IMR-90 (cell line): ENCODE results near the gene TECTA. TPM values are rescaled to one million over a fixed set of nuclear protein-coding genes. Genes with fewer than 3 reads are reported as not detected.
"Not testable (repeated sequence)": the region's sequence is repeated elsewhere in the genome, so short reads cannot be mapped to it uniquely, and the experiment has no call there.

Source experiments
- ATAC-seq: fragments of 200-7000 bp; cut with Tn5 transposase; 2 replicates; pipeline ENCODE4 v1.9.1; 2020; ENCODE audit warnings: low read depth, mild to moderate bottlenecking, moderate library complexity
- BruUV-seq: library from RNA; stranded (reverse); fragments of 400-500 nt; replicated peaks from 2 replicates; lab custom pipeline; 2021; lab: Mats Ljungman, UMichigan
- CTCF ChIA-PET: fragments of 300-600 bp; formaldehyde crosslinking; extraction: SDS; loops from one replicate; lab custom pipeline; 2021; ENCODE audit warnings: antibody characterized with exemption; lab: Yijun Ruan, JAX
- POLR2A ChIA-PET: fragments of 300-600 bp; sonication (Branson Sonifier 250); formaldehyde crosslinking; loops from one replicate; lab custom pipeline; 2022; ENCODE audit warnings: antibody characterized with exemption; ENCODE audit not compliant: unreplicated experiment; lab: Charles Lee
- DNase-seq: peaks from one replicate; pipeline ENCODE4 v3.0.0; 2013
- H2AFZ ChIP-seq: replicated peaks from 2 replicates; pipeline ENCODE3; 2013; ENCODE audit warnings: low read length, mild to moderate bottlenecking; ENCODE audit not compliant: poor library complexity
- H2AK5ac ChIP-seq: 2 replicates; pipeline ENCODE4 v1.6.1; 2013; ENCODE audit warnings: low read depth, low read length, inconsistent platforms
- H2AK9ac ChIP-seq: replicated peaks from 2 replicates; pipeline ENCODE3; 2013; ENCODE audit warnings: mild to moderate bottlenecking, low read depth, low read length, moderate library complexity; ENCODE audit not compliant: poor library complexity
- H2BK120ac ChIP-seq: 2 replicates; pipeline ENCODE4 v1.6.1; 2013; ENCODE audit warnings: low read depth, low read length, inconsistent platforms
- H2BK15ac ChIP-seq: 3 replicates; pipeline ENCODE4 v1.6.1; 2013; ENCODE audit warnings: low read depth, low read length, inconsistent platforms
- H2BK20ac ChIP-seq: 2 replicates; pipeline ENCODE4 v1.6.1; 2013; ENCODE audit warnings: low read depth, mild to moderate bottlenecking, inconsistent platforms, low read length, moderate library complexity
- H2BK5ac ChIP-seq: 2 replicates; pipeline ENCODE4 v1.6.1; 2013; ENCODE audit warnings: mild to moderate bottlenecking, low read depth, low read length, inconsistent platforms; ENCODE audit not compliant: poor library complexity, severe bottlenecking
- H3K14ac ChIP-seq: replicated peaks from 2 replicates; pipeline ENCODE4 v1.6.1; 2013; ENCODE audit warnings: low read depth, low read length, inconsistent platforms
- H3K18ac ChIP-seq: 2 replicates; pipeline ENCODE4 v1.6.1; 2013; ENCODE audit warnings: low read depth, low read length, control low read depth
- H3K23ac ChIP-seq: 2 replicates; pipeline ENCODE4 v1.6.1; 2013; ENCODE audit warnings: low read depth, low read length, inconsistent platforms
- H3K27ac ChIP-seq: 2 replicates; pipeline ENCODE4 v1.5.1; 2013; ENCODE audit warnings: mild to moderate bottlenecking, control low read depth, low read length; ENCODE audit not compliant: insufficient read depth
- H3K27me3 ChIP-seq: 2 replicates; pipeline ENCODE4 v1.6.1; 2013; ENCODE audit warnings: low read length; ENCODE audit not compliant: control insufficient read depth, insufficient read depth
- H3K36me3 ChIP-seq: 2 replicates; pipeline ENCODE4 v1.6.1; 2013; ENCODE audit warnings: low read length, mixed read lengths; ENCODE audit not compliant: control insufficient read depth, insufficient read depth
- H3K4ac ChIP-seq: 2 replicates; pipeline ENCODE4 v1.6.1; 2013; ENCODE audit warnings: low read depth, low read length, inconsistent platforms
- H3K4me1 ChIP-seq: 2 replicates; pipeline ENCODE4 v1.6.1; 2013; ENCODE audit warnings: low read length, mixed read lengths; ENCODE audit not compliant: control insufficient read depth, insufficient read depth
- H3K4me2 ChIP-seq: 2 replicates; pipeline ENCODE4 v1.6.1; 2013; ENCODE audit warnings: low read depth, mild to moderate bottlenecking, control low read depth, low read length, moderate library complexity
- H3K4me3 ChIP-seq: 2 replicates; pipeline ENCODE4 v1.5.1; 2013; ENCODE audit warnings: low read depth, mild to moderate bottlenecking, control low read depth, low read length, moderate library complexity; ENCODE audit not compliant: insufficient read depth
- H3K56ac ChIP-seq: 2 replicates; pipeline ENCODE4 v1.6.1; 2013; ENCODE audit warnings: low read length, inconsistent platforms; ENCODE audit not compliant: insufficient read depth; ENCODE audit errors: extremely low read depth
- H3K79me1 ChIP-seq, 2 experiments: 2 replicates each; pipeline ENCODE4 v1.6.1; 2013; ENCODE audit warnings: low read length in 2 of 2, inconsistent platforms in 1 of 2, low read depth in 1 of 2
- H3K9ac ChIP-seq: 2 replicates; pipeline ENCODE4 v1.6.1; 2013; ENCODE audit warnings: low read depth, low read length, control low read depth
- H3K9me1 ChIP-seq: 2 replicates; pipeline ENCODE4 v1.6.1; 2013; ENCODE audit warnings: low read length, inconsistent platforms; ENCODE audit not compliant: insufficient read depth
- H3K9me3 ChIP-seq: 2 replicates; pipeline ENCODE4 v1.6.1; 2013; ENCODE audit warnings: low read length; ENCODE audit not compliant: control insufficient read depth, insufficient read depth
- H4K20me1 ChIP-seq: 2 replicates; pipeline ENCODE4 v1.6.1; 2013; ENCODE audit warnings: low read length, inconsistent platforms; ENCODE audit not compliant: insufficient read depth
- H4K5ac ChIP-seq: 2 replicates; pipeline ENCODE4 v1.6.1; 2013; ENCODE audit warnings: mild to moderate bottlenecking, low read depth, low read length, control low read depth
- H4K8ac ChIP-seq, 2 experiments: 2 replicates each; pipeline ENCODE4 v1.6.1; 2013; ENCODE audit warnings: low read depth in 2 of 2, low read length in 2 of 2, control low read depth in 1 of 2, inconsistent platforms in 1 of 2
- H4K91ac ChIP-seq: 2 replicates; pipeline ENCODE4 v1.6.1; 2013; ENCODE audit warnings: low read depth, low read length, inconsistent platforms; ENCODE audit not compliant: insufficient read depth
- BHLHE40 ChIP-seq: fragments of 150-350 bp; IDR thresholded peaks from 2 replicates; pipeline ENCODE4 v1.6.1; 2016; ENCODE audit warnings: mild to moderate bottlenecking, low read depth, low read length
- CEBPB ChIP-seq: IDR thresholded peaks from 2 replicates; pipeline ENCODE4 v1.6.1; 2012; ENCODE audit warnings: low read depth, low read length, improper control_type of control experiment
- MAFK ChIP-seq: IDR thresholded peaks from 2 replicates; pipeline ENCODE4 v1.6.1; 2012; ENCODE audit warnings: low read depth, low read length, improper control_type of control experiment
- RAD21 ChIP-seq: IDR thresholded peaks from 2 replicates; pipeline ENCODE4 v1.6.1; 2012; ENCODE audit warnings: low read length, improper control_type of control experiment
- SMC3 ChIP-seq: fragments of 150-350 bp; IDR thresholded peaks from 2 replicates; pipeline ENCODE4 v1.6.1; 2016; ENCODE audit warnings: low read depth, mild to moderate bottlenecking, antibody characterized with exemption, low read length, moderate library complexity
- WGBS, 2 experiments: methylation state at CpG; one replicate each; pipeline versions ENCODE4 v1.1.5 to v1.1.7; 2013; ENCODE audit warnings: missing lambda C conversion rate in 2 of 2; ENCODE audit not compliant: insufficient read length in 1 of 2; ENCODE audit errors: extremely low coverage in 2 of 2; 5-methylcytosine and 5-hydroxymethylcytosine counted together
- dilution Hi-C: fragments of 300-500 bp; cut with HindIII; formaldehyde crosslinking; loops from one replicate; pipeline ENCODE4 v1.14.3; 2018; ENCODE audit warnings: low sequenced_read_pairs; ENCODE audit not compliant: unreplicated experiment
- in situ Hi-C: fragments of 300-500 bp; cut with MboI; formaldehyde crosslinking; loops from 3 replicates; pipeline ENCODE4 v1.14.3; 2019; ENCODE audit warnings: low sequenced_read_pairs, inconsistent platforms, mixed read lengths
- intact Hi-C: fragments of 100-400 bp; cut with micrococcal nuclease; formaldehyde crosslinking; loops from 2 replicates; pipeline ENCODE4 v1.10.0; 2022
- polyA plus RNA-seq, 3 experiments: library from polyadenylated mRNA; depleted of rRNA; stranded (reverse); fragments of >200 nt; gene quantifications; 2 replicates each; pipeline ENCODE4 v1.2.3, GENCODE V29; 2012; ENCODE audit warnings: low replicate concordance in 1 of 3
- total RNA-seq: library from RNA; depleted of rRNA; stranded (reverse); fragments of >200 nt; gene quantifications from 2 replicates; pipeline ENCODE4 v1.2.3, GENCODE V29; 2012

Gene TECTA
- total and polyA plus RNA-seq, 2 of the 4 experiments (the other 2 are of a cell fraction), result 0.17 to 0.18 TPM

- BruUV-seq, result no TSS peak
- no CpG with 5 or more reads among the region's 9 CpGs for WGBS, 2 experiments
Observed at GRCh38 chr11:121113611-121114010, 12.6 kb downstream of the TECTA start.

GRCh38 chr11:121115024-121115423, 14.0 kb downstream of the TECTA start:
- POLR2A ChIA-PET, H3K9ac ChIP-seq, intact Hi-C loops, H4K8ac ChIP-seq, dilution Hi-C loops, H3K4ac ChIP-seq, H3K9me3 ChIP-seq, BruUV-seq, H3K4me3 ChIP-seq, H3K14ac ChIP-seq, H3K27ac ChIP-seq, H3K56ac ChIP-seq, H3K23ac ChIP-seq, H3K4me2 ChIP-seq, H2BK20ac ChIP-seq, H3K9me1 ChIP-seq, H2AK9ac ChIP-seq, H2BK15ac ChIP-seq, H2BK120ac ChIP-seq, H3K4me1 ChIP-seq, DNase-seq, in situ Hi-C loops, H4K91ac ChIP-seq, H2BK5ac ChIP-seq, H4K20me1 ChIP-seq, H2AFZ ChIP-seq, H4K5ac ChIP-seq, H3K18ac ChIP-seq, CTCF ChIA-PET, H3K79me1 ChIP-seq, H3K36me3 ChIP-seq, ATAC-seq, H2AK5ac ChIP-seq: not testable (repeated sequence)
- H3K27me3 ChIP-seq, result peaks cover 23% of the 10 kb centered on the region
- no CpG with 5 or more reads among the region's 1 CpG for WGBS, 2 experiments

More at GRCh38 chr11:121113611-121114010, 12.6 kb downstream of the TECTA start:
- H3K14ac ChIP-seq, result no peak overlapping the region
- no peak for DNase-seq
- ChIA-PET POLR2A (no interaction called here), CTCF (no interaction called here)
- no peak for TF ChIP-seq MAFK
- TF ChIP-seq BHLHE40, result no peak
- no peak for TF ChIP-seq CEBPB
- TF ChIP-seq SMC3, result no peak
- TF ChIP-seq RAD21, result no peak
- H4K8ac ChIP-seq, result no peak overlapping the region
- peaks cover 30% of the 10 kb centered on the region for H3K27me3 ChIP-seq
- no peak overlapping the region for H2AK5ac ChIP-seq
- no peak overlapping the region for H2BK5ac ChIP-seq
- no peak overlapping the region for H3K4ac ChIP-seq
- no peak for ATAC-seq
- H2BK20ac ChIP-seq, result no peak overlapping the region
- H3K4me3 ChIP-seq, result no peak overlapping the region
- no peak overlapping the region for H3K9ac ChIP-seq
- no peaks in the 10 kb centered on the region for H3K79me1 ChIP-seq
- no peak overlapping the region for H2AFZ ChIP-seq
- dilution Hi-C loops, result no loop called here
- H4K20me1 ChIP-seq, result no peaks in the 10 kb centered on the region
- H3K4me1 ChIP-seq, result no peaks in the 10 kb centered on the region
- no peak overlapping the region for H2BK120ac ChIP-seq
- no peaks in the 10 kb centered on the region for H3K9me1 ChIP-seq
- intact Hi-C loops, result loop anchor here (2.0 to 5.0 kb wide), 4 partner anchors 179 to 479 kb away; no protein-coding TSS in a partner anchor
- no peaks in the 10 kb centered on the region for H3K36me3 ChIP-seq
- no peaks in the 10 kb centered on the region for H3K9me3 ChIP-seq
- no peak overlapping the region for H3K23ac ChIP-seq
- no peak overlapping the region for H3K4me2 ChIP-seq
- H2AK9ac ChIP-seq, result no peak overlapping the region
- H3K27ac ChIP-seq, result no peak overlapping the region
- no peak overlapping the region for H3K18ac ChIP-seq
- no peak overlapping the region for H3K56ac ChIP-seq
- no peak overlapping the region for H4K91ac ChIP-seq
- in situ Hi-C loops, result no loop called here
- no peak overlapping the region for H4K5ac ChIP-seq
- no peak overlapping the region for H2BK15ac ChIP-seq
